ENCODE data around the gene OPHN1.

DNA sequence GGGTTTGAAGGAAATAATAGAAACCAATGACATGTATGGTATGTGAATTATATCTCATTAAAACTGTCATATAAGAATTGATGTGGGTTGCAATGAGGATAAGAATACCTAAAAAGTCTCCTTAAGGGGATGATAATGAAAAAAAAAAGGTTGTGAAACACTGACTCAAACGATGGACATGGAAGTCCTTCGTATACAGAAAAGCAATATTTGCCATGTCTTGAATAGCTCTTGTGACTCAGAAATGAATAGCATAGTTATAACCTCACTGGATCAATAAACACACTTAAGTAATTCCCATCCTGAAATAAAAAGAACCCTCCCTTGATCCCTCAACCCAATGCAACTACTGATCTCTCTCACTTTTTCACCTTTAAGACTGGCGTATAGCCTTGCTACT is 89.7 kb downstream of the OPHN1 start:
- TF ChIP-seq, protein P1, sequence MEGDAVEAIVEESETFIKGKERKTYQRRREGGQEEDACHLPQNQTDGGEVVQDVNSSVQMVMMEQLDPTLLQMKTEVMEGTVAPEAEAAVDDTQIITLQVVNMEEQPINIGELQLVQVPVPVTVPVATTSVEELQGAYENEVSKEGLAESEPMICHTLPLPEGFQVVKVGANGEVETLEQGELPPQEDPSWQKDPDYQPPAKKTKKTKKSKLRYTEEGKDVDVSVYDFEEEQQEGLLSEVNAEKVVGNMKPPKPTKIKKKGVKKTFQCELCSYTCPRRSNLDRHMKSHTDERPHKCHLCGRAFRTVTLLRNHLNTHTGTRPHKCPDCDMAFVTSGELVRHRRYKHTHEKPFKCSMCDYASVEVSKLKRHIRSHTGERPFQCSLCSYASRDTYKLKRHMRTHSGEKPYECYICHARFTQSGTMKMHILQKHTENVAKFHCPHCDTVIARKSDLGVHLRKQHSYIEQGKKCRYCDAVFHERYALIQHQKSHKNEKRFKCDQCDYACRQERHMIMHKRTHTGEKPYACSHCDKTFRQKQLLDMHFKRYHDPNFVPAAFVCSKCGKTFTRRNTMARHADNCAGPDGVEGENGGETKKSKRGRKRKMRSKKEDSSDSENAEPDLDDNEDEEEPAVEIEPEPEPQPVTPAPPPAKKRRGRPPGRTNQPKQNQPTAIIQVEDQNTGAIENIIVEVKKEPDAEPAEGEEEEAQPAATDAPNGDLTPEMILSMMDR (conservative IDR thresholded peaks at IDR 0.05 in 1 of 2, IDR thresholded peaks at IDR 0.05 in 1 of 2; ENCODE audit: low read depth in 1 of 2, low read length in 2 of 2): no peak
- TF ChIP-seq EZH2 (IDR thresholded peaks at IDR 0.05; ENCODE audit: low read length, missing control alignments): no peak

All from fibroblast of lung (primary cell).